RWPE2 (cell line): Measurements from ENCODE around the gene PPP1CB.

Experiments used
- ATAC-seq: fragments of 200-7000 bp; cut with Tn5 transposase; 3 replicates; pipeline ENCODE4 v1.9.1; 2021; ENCODE audit warnings: low read depth
- DNase-seq: peaks from one replicate; pipeline ENCODE4 v3.0.0-alpha.2; 2020; ENCODE audit warnings: low spot score
- H3K27ac ChIP-seq: fragments of 450-650 bp; 2 replicates; pipeline ENCODE4 v1.5.1; 2017; ENCODE audit warnings: mild to moderate bottlenecking; ENCODE audit not compliant: poor library complexity, severe bottlenecking
- H3K27me3 ChIP-seq: fragments of 250-450 bp; sonication (Bioruptor Pico); 2 replicates; pipeline ENCODE4 v1.5.1; 2021; ENCODE audit warnings: mild to moderate bottlenecking, moderate library complexity; ENCODE audit not compliant: insufficient read depth, poor library complexity, severe bottlenecking
- H3K36me3 ChIP-seq: fragments of 250-450 bp; sonication (Bioruptor Pico); 2 replicates; pipeline ENCODE4 v1.5.1; 2020; ENCODE audit warnings: low read depth, mild to moderate bottlenecking, moderate library complexity
- H3K4me1 ChIP-seq: fragments of 250-450 bp; sonication (Bioruptor Pico); 2 replicates; pipeline ENCODE4 v1.5.1; 2021; ENCODE audit warnings: mild to moderate bottlenecking, moderate library complexity; ENCODE audit not compliant: insufficient read depth, poor library complexity, severe bottlenecking
- H3K4me3 ChIP-seq: fragments of 250-450 bp; sonication (Bioruptor Pico); 2 replicates; pipeline ENCODE4 v1.5.1; 2021; ENCODE audit warnings: mild to moderate bottlenecking, moderate library complexity; ENCODE audit not compliant: severe bottlenecking
- H3K9me3 ChIP-seq: fragments of 250-450 bp; sonication (Bioruptor Pico); 2 replicates; pipeline ENCODE4 v1.5.1; 2021; ENCODE audit warnings: mild to moderate bottlenecking, moderate library complexity; ENCODE audit not compliant: severe bottlenecking
- CTCF ChIP-seq: fragments of 450-650 bp; IDR thresholded peaks from one replicate; pipeline ENCODE4 v1.5.1; 2017; ENCODE audit warnings: mild to moderate bottlenecking, moderate library complexity; ENCODE audit not compliant: poor library complexity, severe bottlenecking

The PPP1CB gene

DNA sequence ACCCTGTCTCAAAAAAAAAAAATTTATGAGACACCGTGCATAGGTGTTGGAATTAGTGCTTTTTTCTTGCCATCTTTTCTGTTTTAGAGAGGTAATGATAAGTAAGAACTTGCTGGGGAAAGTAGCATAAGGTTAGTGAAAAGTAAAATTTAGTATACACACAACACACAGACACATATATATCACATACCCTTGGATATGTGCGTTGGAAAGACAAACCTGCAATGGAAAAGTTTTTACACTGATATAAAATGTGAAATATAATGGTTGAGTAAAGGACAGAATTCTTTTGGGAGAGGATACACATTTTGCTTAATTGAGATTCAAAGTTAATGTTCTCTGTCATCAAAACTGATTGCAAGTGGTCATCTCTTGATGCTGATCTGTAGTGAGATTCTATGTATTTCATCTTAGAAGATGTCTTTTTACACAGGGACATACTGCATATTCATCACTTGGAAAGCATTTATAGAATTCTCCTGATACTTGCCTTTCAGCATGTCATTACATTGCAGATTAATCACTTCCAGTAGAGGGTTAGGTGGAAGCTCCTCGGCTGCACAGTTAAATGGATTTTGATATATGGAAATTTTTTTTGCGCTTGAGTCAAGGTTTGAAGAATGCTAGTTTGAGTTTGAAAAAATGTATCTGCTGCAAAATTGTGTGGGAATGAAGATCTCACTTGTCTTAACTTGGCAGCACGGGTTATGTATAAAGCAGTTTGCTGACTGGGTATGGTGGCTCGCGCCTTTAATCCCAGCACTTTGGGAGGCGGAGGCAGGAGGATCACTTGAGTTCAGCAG is 13.5 kb downstream of the PPP1CB start:
- Histone ChIP-seq H3K36me3 (peaks cover 50% of the 10 kb centered on the region), H3K4me3 (no peak overlapping the region), H3K4me1 (peaks cover 12% of the 10 kb centered on the region), H3K9me3 (peaks cover 5% of the 10 kb centered on the region), H3K27me3 (no peaks in the 10 kb centered on the region), H3K27ac (no peak overlapping the region)
- DNase-seq (no peak), ATAC-seq (no peak)
- TF ChIP-seq CTCF: no peak

DNA sequence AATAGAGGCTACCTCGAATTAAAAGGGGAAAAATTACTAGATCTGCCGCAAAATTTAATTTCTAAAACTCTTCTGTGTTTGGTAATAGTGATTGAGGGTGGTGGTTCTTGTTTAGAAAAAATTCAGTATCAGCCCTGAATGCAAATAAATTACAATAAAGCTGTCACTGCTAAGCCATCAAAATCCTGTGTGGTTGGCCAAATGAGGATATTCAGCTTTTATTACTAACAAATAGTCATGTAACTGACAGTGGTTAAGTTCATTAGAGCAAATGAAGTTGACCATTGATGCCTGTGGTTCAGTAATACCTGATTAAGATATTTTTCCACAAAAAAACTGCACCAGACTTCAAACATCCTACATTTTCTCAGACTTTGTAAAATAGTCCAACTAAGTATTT is 14.4 kb downstream of the PPP1CB start:
- TF ChIP-seq CTCF: no peak
- H3K9me3 ChIP-seq: peaks cover 5% of the 10 kb centered on the region
- DNase-seq: no peak
- H3K4me3 ChIP-seq: no peak overlapping the region
- peaks cover 41% of the 10 kb centered on the region for H3K36me3 ChIP-seq
- no peak for ATAC-seq
- peaks cover 12% of the 10 kb centered on the region for H3K4me1 ChIP-seq
- H3K27me3 ChIP-seq: no peaks in the 10 kb centered on the region
- no peak overlapping the region for H3K27ac ChIP-seq

GRCh38 chr2:28767337-28767736 is 15.7 kb downstream of the PPP1CB start:
- no peak for ATAC-seq
- no peak for TF ChIP-seq CTCF
- H3K4me1 ChIP-seq: peaks cover 11% of the 10 kb centered on the region

DNA sequence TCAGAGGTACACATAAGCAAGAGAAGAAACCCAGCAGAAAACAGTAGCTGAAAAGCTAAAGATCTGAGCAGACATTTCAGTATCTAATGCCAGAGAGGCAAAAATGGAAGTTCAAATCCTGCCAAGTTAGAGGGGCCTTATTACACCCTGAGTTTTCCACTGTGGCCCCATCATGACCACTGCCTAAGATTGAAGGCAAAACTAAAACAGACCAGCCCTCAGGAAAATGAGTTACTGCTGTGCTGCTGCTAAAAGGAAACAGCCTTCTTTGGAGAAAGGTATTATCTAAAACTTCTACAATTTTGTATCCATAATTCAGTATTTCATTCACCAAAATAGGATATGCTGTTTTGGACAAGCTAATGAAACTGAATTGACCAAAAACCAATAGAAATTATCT is 16.8 kb downstream of the PPP1CB start:
- Histone ChIP-seq H3K9me3 (peaks cover 5% of the 10 kb centered on the region), H3K4me3 (no peak overlapping the region), H3K4me1 (peaks cover 14% of the 10 kb centered on the region), H3K27ac (no peak overlapping the region), H3K36me3 (peaks cover 36% of the 10 kb centered on the region), H3K27me3 (no peaks in the 10 kb centered on the region)
- ATAC-seq (no peak), DNase-seq (no peak)
- TF ChIP-seq CTCF: no peak

More at GRCh38 chr2:28767337-28767736, 15.7 kb downstream of the PPP1CB start:
- Histone ChIP-seq H3K27me3 (no peaks in the 10 kb centered on the region), H3K36me3 (peaks cover 35% of the 10 kb centered on the region), H3K4me3 (no peak overlapping the region), H3K9me3 (peaks cover 5% of the 10 kb centered on the region), H3K27ac (no peak overlapping the region)
- no peak for DNase-seq

DNA sequence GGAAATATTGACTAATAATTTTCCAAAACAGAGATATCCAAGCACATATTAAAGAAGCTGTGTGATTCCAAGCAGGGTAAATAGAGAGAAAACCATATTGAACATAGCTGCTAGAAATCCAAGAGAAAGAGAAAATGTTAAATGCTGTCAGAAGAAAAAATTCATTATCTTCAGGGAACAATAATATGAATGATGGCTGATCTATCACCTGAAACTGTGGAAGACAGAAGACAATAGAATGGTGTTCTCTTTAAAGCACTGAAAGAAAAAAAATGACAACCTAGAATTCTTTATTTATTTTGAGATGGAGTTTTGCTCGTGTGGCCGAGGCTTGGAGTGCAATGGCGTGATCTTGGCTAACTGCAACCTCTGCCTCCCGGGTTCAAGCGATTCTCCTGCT is 17.3 kb downstream of the PPP1CB start:
- no peak for TF ChIP-seq CTCF
- ATAC-seq (no peak), DNase-seq (no peak)
- Histone ChIP-seq H3K4me1 (peaks cover 10% of the 10 kb centered on the region), H3K27ac (no peak overlapping the region), H3K9me3 (peaks cover 5% of the 10 kb centered on the region), H3K4me3 (no peak overlapping the region), H3K27me3 (no peaks in the 10 kb centered on the region), H3K36me3 (peaks cover 36% of the 10 kb centered on the region)
